Measurements from ENCODE around the gene UBE2G1.

GRCh38 chr17:4246674-4247073 lies 119.8 kb downstream of the UBE2G1 start:
- TF ChIP-seq CTCF (IDR thresholded peaks at IDR 0.05) (no peak), POLR2A (IDR thresholded peaks at IDR 0.05) (no peak)

Data from Peyer's patch (tissue), 4 donors.